HG03354 (cell line): ENCODE results near the gene PTN.
"Not testable (repeated sequence)": the region's sequence is repeated elsewhere in the genome, so short reads cannot be mapped to it uniquely, and the experiment has no call there.

Experiments used
- ATAC-seq: cut with Tn5 transposase; IDR thresholded peaks from one replicate; pipeline ENCODE4 v1.9.1; 2021; ENCODE audit warnings: mild to moderate bottlenecking; ENCODE audit not compliant: unreplicated experiment, poor library complexity, severe bottlenecking

Gene PTN

GRCh38 chr7:137204246-137204645 lies 139.3 kb downstream of the PTN start:
- ATAC-seq, result no peak

- ATAC-seq, result no peak
Measured at GRCh38 chr7:137203351-137203750, 140.2 kb downstream of the PTN start.

GRCh38 chr7:137196648-137197047 lies 146.9 kb downstream of the PTN start:
- no peak for ATAC-seq

- no peak for ATAC-seq
Measured at GRCh38 chr7:137195996-137196395, 147.5 kb downstream of the PTN start.

GRCh38 chr7:137181619-137182018 lies 161.9 kb downstream of the PTN start:
- not testable (repeated sequence) for ATAC-seq
